ENCODE measurements around the gene THSD4. TPM values are rescaled to one million over a fixed set of nuclear protein-coding genes. Genes with fewer than 3 reads are reported as not detected.

THSD4 gene
- total and polyA plus RNA-seq, 9 of the 15 experiments (the other 6 are each of a cell fraction or from before 2014, with no cell fraction given) = 0.04 TPM; not detected in 5

DNA sequence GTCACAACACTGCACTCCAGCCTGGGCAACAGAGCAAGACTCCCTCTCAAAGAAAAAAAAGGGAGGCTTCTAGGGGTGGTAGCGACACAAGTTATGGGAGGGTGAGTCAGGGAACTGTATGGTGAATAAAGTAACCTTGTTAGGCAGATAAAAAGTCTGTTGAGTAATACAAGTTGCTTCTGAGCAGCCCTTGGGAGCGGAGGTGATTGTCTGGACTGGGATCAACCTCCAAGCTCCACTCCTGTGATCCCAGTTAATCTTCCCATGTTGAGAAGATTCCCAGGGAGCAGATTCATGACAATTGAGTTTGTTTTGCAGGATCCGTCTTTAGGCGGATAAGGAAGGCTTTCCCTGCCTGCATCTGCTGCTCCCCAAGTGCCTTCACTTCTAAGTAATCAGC is 335.9 kb downstream of the THSD4 start:
- in situ Hi-C loops (cut with MboI) = loop anchor here (10.0 kb wide), 1 partner anchor 1466 kb away; no protein-coding TSS in a partner anchor
- no TSS peak for BruUV-seq (replicated peaks)
- no peaks in the 10 kb centered on the region for H3K79me2 ChIP-seq (ENCODE audit: control insufficient read depth, insufficient read depth, low read length)
- no peaks in the 10 kb centered on the region for H3K36me3 ChIP-seq (ENCODE audit: control insufficient read depth, insufficient read depth, low read length)
- no peak for DNase-seq (ENCODE audit: extremely low read depth in 1 of 4, low spot score in 3 of 4)
- no peak overlapping the region for H3K4me3 ChIP-seq
- WGBS (ENCODE audit: insufficient coverage, low coverage, missing lambda C conversion rate) = 0% methylated on average over 4 of the region's 4 CpGs
- ChIA-PET POLR2A (no interaction called here), CTCF (ENCODE audit: low intra/inter-chr PET ratio) (no interaction called here)
- H3K4me1 ChIP-seq (replicated peaks in 1 of 2; ENCODE audit: control insufficient read depth in 2 of 2, insufficient read depth in 2 of 2, low read length in 2 of 2) = no peaks in the 10 kb centered on the region
- FAIRE-seq = no peak
- H3K27me3 ChIP-seq (ENCODE audit: control insufficient read depth in 2 of 2, insufficient read depth in 2 of 2, low read length in 2 of 2) = no peaks in the 10 kb centered on the region; a peak in 1 of 5 replicates
- intact Hi-C loops (cut with micrococcal nuclease) = no loop called here
- H3K27ac ChIP-seq (ENCODE audit: extremely low read depth, low read depth, low read length) = no peak overlapping the region
- no peaks in the 10 kb centered on the region for H4K20me1 ChIP-seq (replicated peaks; ENCODE audit: control insufficient read depth, insufficient read depth, low read length)
- H3K4me2 ChIP-seq (ENCODE audit: insufficient read depth, low read length) = no peak overlapping the region
- TF ChIP-seq, protein P1, sequence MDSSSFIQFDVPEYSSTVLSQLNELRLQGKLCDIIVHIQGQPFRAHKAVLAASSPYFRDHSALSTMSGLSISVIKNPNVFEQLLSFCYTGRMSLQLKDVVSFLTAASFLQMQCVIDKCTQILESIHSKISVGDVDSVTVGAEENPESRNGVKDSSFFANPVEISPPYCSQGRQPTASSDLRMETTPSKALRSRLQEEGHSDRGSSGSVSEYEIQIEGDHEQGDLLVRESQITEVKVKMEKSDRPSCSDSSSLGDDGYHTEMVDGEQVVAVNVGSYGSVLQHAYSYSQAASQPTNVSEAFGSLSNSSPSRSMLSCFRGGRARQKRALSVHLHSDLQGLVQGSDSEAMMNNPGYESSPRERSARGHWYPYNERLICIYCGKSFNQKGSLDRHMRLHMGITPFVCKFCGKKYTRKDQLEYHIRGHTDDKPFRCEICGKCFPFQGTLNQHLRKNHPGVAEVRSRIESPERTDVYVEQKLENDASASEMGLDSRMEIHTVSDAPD (CRISPR knock-in tag; IDR thresholded peaks at IDR 0.05) = no peak
- TF ChIP-seq, protein P2, sequence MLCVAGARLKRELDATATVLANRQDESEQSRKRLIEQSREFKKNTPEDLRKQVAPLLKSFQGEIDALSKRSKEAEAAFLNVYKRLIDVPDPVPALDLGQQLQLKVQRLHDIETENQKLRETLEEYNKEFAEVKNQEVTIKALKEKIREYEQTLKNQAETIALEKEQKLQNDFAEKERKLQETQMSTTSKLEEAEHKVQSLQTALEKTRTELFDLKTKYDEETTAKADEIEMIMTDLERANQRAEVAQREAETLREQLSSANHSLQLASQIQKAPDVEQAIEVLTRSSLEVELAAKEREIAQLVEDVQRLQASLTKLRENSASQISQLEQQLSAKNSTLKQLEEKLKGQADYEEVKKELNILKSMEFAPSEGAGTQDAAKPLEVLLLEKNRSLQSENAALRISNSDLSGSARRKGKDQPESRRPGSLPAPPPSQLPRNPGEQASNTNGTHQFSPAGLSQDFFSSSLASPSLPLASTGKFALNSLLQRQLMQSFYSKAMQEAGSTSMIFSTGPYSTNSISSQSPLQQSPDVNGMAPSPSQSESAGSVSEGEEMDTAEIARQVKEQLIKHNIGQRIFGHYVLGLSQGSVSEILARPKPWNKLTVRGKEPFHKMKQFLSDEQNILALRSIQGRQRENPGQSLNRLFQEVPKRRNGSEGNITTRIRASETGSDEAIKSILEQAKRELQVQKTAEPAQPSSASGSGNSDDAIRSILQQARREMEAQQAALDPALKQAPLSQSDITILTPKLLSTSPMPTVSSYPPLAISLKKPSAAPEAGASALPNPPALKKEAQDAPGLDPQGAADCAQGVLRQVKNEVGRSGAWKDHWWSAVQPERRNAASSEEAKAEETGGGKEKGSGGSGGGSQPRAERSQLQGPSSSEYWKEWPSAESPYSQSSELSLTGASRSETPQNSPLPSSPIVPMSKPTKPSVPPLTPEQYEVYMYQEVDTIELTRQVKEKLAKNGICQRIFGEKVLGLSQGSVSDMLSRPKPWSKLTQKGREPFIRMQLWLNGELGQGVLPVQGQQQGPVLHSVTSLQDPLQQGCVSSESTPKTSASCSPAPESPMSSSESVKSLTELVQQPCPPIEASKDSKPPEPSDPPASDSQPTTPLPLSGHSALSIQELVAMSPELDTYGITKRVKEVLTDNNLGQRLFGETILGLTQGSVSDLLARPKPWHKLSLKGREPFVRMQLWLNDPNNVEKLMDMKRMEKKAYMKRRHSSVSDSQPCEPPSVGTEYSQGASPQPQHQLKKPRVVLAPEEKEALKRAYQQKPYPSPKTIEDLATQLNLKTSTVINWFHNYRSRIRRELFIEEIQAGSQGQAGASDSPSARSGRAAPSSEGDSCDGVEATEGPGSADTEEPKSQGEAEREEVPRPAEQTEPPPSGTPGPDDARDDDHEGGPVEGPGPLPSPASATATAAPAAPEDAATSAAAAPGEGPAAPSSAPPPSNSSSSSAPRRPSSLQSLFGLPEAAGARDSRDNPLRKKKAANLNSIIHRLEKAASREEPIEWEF (CRISPR knock-in tag; IDR thresholded peaks at IDR 0.05) = no peak
- TF ChIP-seq CTBP1 (IDR thresholded peaks at IDR 0.05; ENCODE audit: borderline replicate concordance) (no peak), CHD2 (IDR thresholded peaks at IDR 0.05; ENCODE audit: low read depth, low read length) (no peak), CEBPB (tag; IDR thresholded peaks at IDR 0.05) (no peak)
- H2AFZ ChIP-seq (ENCODE audit: low read depth, low read length) = no peak overlapping the region
- ATAC-seq = no peak
- no peak overlapping the region for H3K9ac ChIP-seq (ENCODE audit: insufficient read depth in 1 of 2, low read depth in 2 of 2, low read length in 2 of 2)
- no peaks in the 10 kb centered on the region for H3K9me1 ChIP-seq (ENCODE audit: control insufficient read depth, insufficient read depth, low read length)
- H3K9me3 ChIP-seq (replicated peaks; ENCODE audit: control insufficient read depth, insufficient read depth, low read depth, low read length) = no peaks in the 10 kb centered on the region
